HEK293 (cell line): ENCODE data around the gene CHGA.

Source experiments
- CTCF ChIA-PET: fragments of 350-600 bp; formaldehyde crosslinking; extraction: SDS; loops from one replicate; lab custom pipeline; 2021; ENCODE audit warnings: antibody characterized with exemption; lab: Yijun Ruan, JAX
- POLR2A ChIA-PET: fragments of 300-600 bp; formaldehyde crosslinking; extraction: SDS; loops from one replicate; lab custom pipeline; 2020; ENCODE audit warnings: antibody characterized with exemption, inconsistent platforms; lab: Yijun Ruan, JAX
- H3K27ac ChIP-seq: fragments of 200-500 bp; sonication (Bioruptor generic); 2 replicates; pipeline ENCODE4 v1.5.1; 2014; ENCODE audit warnings: low read depth, low read length, control low read depth, inconsistent platforms; ENCODE audit errors: extremely low read depth
- H3K36me3 ChIP-seq, 2 experiments: fragments of 200-500 bp in 1 of 2; sonication (Bioruptor generic) in 1 of 2; 1 replicate in 1 of 2; 2 replicates in 1 of 2; pipeline ENCODE4 v1.5.1; 2014 to 2017; ENCODE audit warnings: inconsistent platforms in 2 of 2, low read length in 2 of 2; ENCODE audit not compliant: control insufficient read depth in 2 of 2, insufficient read depth in 1 of 2
- H3K4me1 ChIP-seq: fragments of 200-500 bp; sonication (Bioruptor generic); 2 replicates; pipeline ENCODE4 v1.5.1; 2014; ENCODE audit warnings: mild to moderate bottlenecking, low read length, inconsistent platforms; ENCODE audit not compliant: control insufficient read depth, insufficient read depth
- H3K4me3 ChIP-seq: 2 replicates; pipeline ENCODE4 v1.5.1; 2011; ENCODE audit warnings: low read depth, mild to moderate bottlenecking, control low read depth, low read length, moderate library complexity
- H3K9me3 ChIP-seq: fragments of 200-500 bp; sonication (Bioruptor generic); 2 replicates; pipeline ENCODE4 v1.5.1; 2014; ENCODE audit warnings: low read depth, low read length, inconsistent platforms; ENCODE audit not compliant: control insufficient read depth, insufficient read depth
- GFI1B ChIP-seq: fragments of 450-650 bp; formaldehyde crosslinking; IDR thresholded peaks from 2 replicates; pipeline ENCODE4 v1.5.1; 2016; ENCODE audit warnings: missing biosample characterization, missing genetic modification characterization
- GLIS1 ChIP-seq: fragments of 450-650 bp; formaldehyde crosslinking; IDR thresholded peaks from 2 replicates; pipeline ENCODE4 v1.5.1; 2016; ENCODE audit warnings: missing biosample characterization, missing genetic modification characterization
- KLF9 ChIP-seq: fragments of 450-650 bp; formaldehyde crosslinking; IDR thresholded peaks from 2 replicates; pipeline ENCODE4 v1.5.1; 2016; ENCODE audit warnings: missing biosample characterization, missing genetic modification characterization, low read depth
- REPIN1 ChIP-seq: fragments of 450-650 bp; formaldehyde crosslinking; IDR thresholded peaks from 2 replicates; pipeline ENCODE4 v1.5.1; 2017; ENCODE audit warnings: missing biosample characterization, missing genetic modification characterization, low read depth
- SCRT1 ChIP-seq: fragments of 450-650 bp; formaldehyde crosslinking; IDR thresholded peaks from 2 replicates; pipeline ENCODE4 v1.5.1; 2016; ENCODE audit warnings: missing biosample characterization, missing genetic modification characterization, borderline replicate concordance
- SP2 ChIP-seq: fragments of 450-650 bp; formaldehyde crosslinking; IDR thresholded peaks from 2 replicates; pipeline ENCODE4 v1.5.1; 2016; ENCODE audit warnings: missing biosample characterization, missing genetic modification characterization
- WT1 ChIP-seq: fragments of 450-650 bp; formaldehyde crosslinking; IDR thresholded peaks from 2 replicates; pipeline ENCODE4 v1.5.1; 2016; ENCODE audit warnings: missing biosample characterization, missing genetic modification characterization
- ZBTB48 ChIP-seq: fragments of 450-650 bp; formaldehyde crosslinking; IDR thresholded peaks from 2 replicates; pipeline ENCODE4 v1.5.1; 2016; ENCODE audit warnings: missing biosample characterization, missing genetic modification characterization
- ZFP3 ChIP-seq: fragments of 450-650 bp; formaldehyde crosslinking; IDR thresholded peaks from 2 replicates; pipeline ENCODE4 v1.5.1; 2016; ENCODE audit warnings: low read depth, missing biosample characterization, missing genetic modification characterization
- ZNF16 ChIP-seq: fragments of 450-650 bp; formaldehyde crosslinking; IDR thresholded peaks from 2 replicates; pipeline ENCODE4 v1.5.1; 2016; ENCODE audit warnings: low read depth, missing biosample characterization, missing genetic modification characterization
- ZNF221 ChIP-seq: fragments of 450-650 bp; formaldehyde crosslinking; IDR thresholded peaks from 2 replicates; pipeline ENCODE4 v1.5.1; 2017; ENCODE audit warnings: missing biosample characterization, missing genetic modification characterization, borderline replicate concordance
- ZNF324 ChIP-seq: fragments of 450-650 bp; formaldehyde crosslinking; IDR thresholded peaks from 2 replicates; pipeline ENCODE4 v1.5.1; 2016; ENCODE audit warnings: missing biosample characterization, missing genetic modification characterization
- ZNF366 ChIP-seq: fragments of 450-650 bp; formaldehyde crosslinking; conservative IDR thresholded peaks from 2 replicates; pipeline ENCODE4 v1.5.1; 2016; ENCODE audit warnings: missing biosample characterization, missing genetic modification characterization
- ZNF510 ChIP-seq: fragments of 450-650 bp; formaldehyde crosslinking; IDR thresholded peaks from 2 replicates; pipeline ENCODE4 v1.5.1; 2018; ENCODE audit warnings: mild to moderate bottlenecking, missing genetic modification characterization, missing biosample characterization; ENCODE audit not compliant: insufficient replicate concordance
- ZNF561 ChIP-seq: fragments of 450-650 bp; IDR thresholded peaks from 2 replicates; pipeline ENCODE4 v1.5.1; 2018; ENCODE audit warnings: missing biosample characterization, missing genetic modification characterization, borderline replicate concordance
- ZNF585B ChIP-seq: fragments of 450-650 bp; formaldehyde crosslinking; IDR thresholded peaks from 2 replicates; pipeline ENCODE4 v1.5.1; 2016; ENCODE audit warnings: missing biosample characterization, missing genetic modification characterization
- ZNF626 ChIP-seq: fragments of 450-650 bp; sonication (Bioruptor Pico); formaldehyde crosslinking; IDR thresholded peaks from 2 replicates; pipeline ENCODE4 v1.5.1; 2018; ENCODE audit warnings: missing biosample characterization, missing genetic modification characterization, inconsistent platforms
- ZNF629 ChIP-seq: fragments of 450-650 bp; formaldehyde crosslinking; IDR thresholded peaks from 2 replicates; pipeline ENCODE4 v1.5.1; 2017; ENCODE audit warnings: missing biosample characterization, missing genetic modification characterization
- ZNF645 ChIP-seq: fragments of 450-650 bp; formaldehyde crosslinking; IDR thresholded peaks from 2 replicates; pipeline ENCODE4; 2016; ENCODE audit warnings: missing biosample characterization, missing genetic modification characterization
- ZNF747 ChIP-seq: fragments of 450-650 bp; formaldehyde crosslinking; IDR thresholded peaks from 2 replicates; pipeline ENCODE4 v1.5.1; 2016; ENCODE audit warnings: missing biosample characterization, missing genetic modification characterization
- ZSCAN18 ChIP-seq: fragments of 450-650 bp; formaldehyde crosslinking; IDR thresholded peaks from 2 replicates; pipeline ENCODE4 v1.5.1; 2016; ENCODE audit warnings: missing biosample characterization, missing genetic modification characterization
- ZSCAN23 ChIP-seq: fragments of 450-650 bp; formaldehyde crosslinking; IDR thresholded peaks from 2 replicates; pipeline ENCODE4 v1.5.1; 2016; ENCODE audit warnings: missing biosample characterization, missing genetic modification characterization
- ZSCAN30 ChIP-seq: fragments of 450-650 bp; IDR thresholded peaks from 2 replicates; pipeline ENCODE4 v1.5.1; 2018; ENCODE audit warnings: missing biosample characterization, mild to moderate bottlenecking, missing genetic modification characterization, moderate library complexity
- TF ChIP-seq, protein P1 (sequence below): fragments of 450-650 bp; formaldehyde crosslinking; IDR thresholded peaks from 2 replicates; pipeline ENCODE4 v1.5.0; 2017; ENCODE audit warnings: missing biosample characterization, missing genetic modification characterization, borderline replicate concordance

Gene CHGA

DNA sequence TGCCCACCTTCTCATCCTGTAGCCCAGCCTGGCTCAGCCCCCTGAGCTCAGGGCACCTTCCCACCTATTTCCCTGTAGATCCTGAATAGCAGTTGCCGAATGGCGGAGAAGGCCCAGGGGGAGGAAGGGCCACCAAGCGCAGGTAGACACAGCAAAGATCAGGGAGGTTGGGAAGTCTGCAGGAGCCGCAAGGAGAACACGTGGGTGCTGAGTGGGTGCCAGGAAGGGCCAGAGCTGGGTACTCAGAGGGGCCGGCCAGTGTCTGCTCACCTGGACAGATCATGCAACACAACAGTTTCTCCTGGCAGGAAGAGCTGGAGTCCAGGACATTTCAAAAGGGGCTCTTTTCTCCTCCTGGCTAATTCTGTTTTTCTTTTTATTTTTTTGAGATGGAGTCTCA is 30.6 kb downstream of the CHGA start (continued):
- TF ChIP-seq WT1 (tag by site-specific recombination) (no peak), GLIS1 (tag by site-specific recombination) (no peak), SP2 (tag by site-specific recombination) (no peak)
- TF ChIP-seq, all 188 proteins: peak for 0

- no peaks in the 10 kb centered on the region for H3K4me1 ChIP-seq
- H3K9me3 ChIP-seq, result no peaks in the 10 kb centered on the region
- CTCF ChIA-PET, result interaction anchor here (1.0 to 1.7 kb wide), 5 partner anchors 20 to 183 kb away, joined by 3 to 9 read pairs (median 5); no protein-coding TSS in a partner anchor
- TF ChIP-seq ZNF585B (tag by site-specific recombination) (no peak), ZNF561 (tag by site-specific recombination) (no peak), ZBTB48 (tag by site-specific recombination) (no peak), ZNF645 (tag by site-specific recombination) (no peak), ZNF324 (tag by site-specific recombination) (no peak), SCRT1 (tag by site-specific recombination) (no peak), ZFP3 (tag by site-specific recombination) (no peak), GFI1B (no peak), ZSCAN23 (no peak), ZNF626 (no peak), ZSCAN30 (no peak), ZSCAN18 (no peak), ZNF221 (tag by site-specific recombination) (no peak), KLF9 (tag by site-specific recombination) (no peak), ZNF16 (tag by site-specific recombination) (no peak)
- TF ChIP-seq, protein P1, sequence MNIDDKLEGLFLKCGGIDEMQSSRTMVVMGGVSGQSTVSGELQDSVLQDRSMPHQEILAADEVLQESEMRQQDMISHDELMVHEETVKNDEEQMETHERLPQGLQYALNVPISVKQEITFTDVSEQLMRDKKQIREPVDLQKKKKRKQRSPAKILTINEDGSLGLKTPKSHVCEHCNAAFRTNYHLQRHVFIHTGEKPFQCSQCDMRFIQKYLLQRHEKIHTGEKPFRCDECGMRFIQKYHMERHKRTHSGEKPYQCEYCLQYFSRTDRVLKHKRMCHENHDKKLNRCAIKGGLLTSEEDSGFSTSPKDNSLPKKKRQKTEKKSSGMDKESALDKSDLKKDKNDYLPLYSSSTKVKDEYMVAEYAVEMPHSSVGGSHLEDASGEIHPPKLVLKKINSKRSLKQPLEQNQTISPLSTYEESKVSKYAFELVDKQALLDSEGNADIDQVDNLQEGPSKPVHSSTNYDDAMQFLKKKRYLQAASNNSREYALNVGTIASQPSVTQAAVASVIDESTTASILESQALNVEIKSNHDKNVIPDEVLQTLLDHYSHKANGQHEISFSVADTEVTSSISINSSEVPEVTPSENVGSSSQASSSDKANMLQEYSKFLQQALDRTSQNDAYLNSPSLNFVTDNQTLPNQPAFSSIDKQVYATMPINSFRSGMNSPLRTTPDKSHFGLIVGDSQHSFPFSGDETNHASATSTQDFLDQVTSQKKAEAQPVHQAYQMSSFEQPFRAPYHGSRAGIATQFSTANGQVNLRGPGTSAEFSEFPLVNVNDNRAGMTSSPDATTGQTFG (tag by site-specific recombination), result no peak
- H3K27ac ChIP-seq, result no peak overlapping the region
- H3K36me3 ChIP-seq, result peaks cover 4 to 43% of the 10 kb centered on the region in 2 experiments; a peak in 2 of 3 replicates
- H3K4me3 ChIP-seq, result no peak overlapping the region
- POLR2A ChIA-PET, result interaction anchor here (0.6 kb wide), 1 partner anchor 247 kb away, joined by 3 read pairs; no protein-coding TSS in a partner anchor
Observed at GRCh38 chr14:92954933-92955332, 32.0 kb downstream of the CHGA start.

DNA sequence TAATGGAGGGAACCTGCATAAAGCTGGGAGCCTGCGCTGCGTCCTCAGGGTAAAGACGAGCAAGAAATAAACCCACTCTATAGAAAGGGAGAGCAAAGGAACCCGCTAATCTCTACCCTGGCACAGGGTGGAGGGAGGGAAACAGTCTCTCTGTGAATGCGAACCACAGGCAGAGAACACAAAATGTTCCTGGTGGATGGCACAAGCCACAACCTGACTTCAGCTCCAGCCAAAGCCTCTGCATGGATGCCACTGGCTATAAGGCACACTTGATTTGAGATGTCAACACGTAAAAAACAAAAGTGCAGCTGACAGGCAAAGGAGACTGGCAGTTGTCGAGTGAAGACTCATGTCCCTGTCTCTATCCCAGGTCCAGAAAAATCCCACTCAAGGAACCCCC is 32.4 kb downstream of the CHGA start:
- Histone ChIP-seq H3K36me3 (peaks cover 4 to 39% of the 10 kb centered on the region in 2 experiments; a peak in 2 of 3 replicates), H3K9me3 (no peaks in the 10 kb centered on the region), H3K4me1 (no peaks in the 10 kb centered on the region), H3K4me3 (no peak overlapping the region), H3K27ac (no peak overlapping the region)
- ChIA-PET POLR2A (interaction anchor here (0.9 kb wide), 1 partner anchor 11 kb away, joined by 5 read pairs; no protein-coding TSS in a partner anchor), CTCF (interaction anchor here (0.5 to 1.7 kb wide), 8 partner anchors 10 to 183 kb away, joined by 3 to 9 read pairs (median 4); no protein-coding TSS in a partner anchor)
- TF ChIP-seq ZNF629 (tag by site-specific recombination) (no peak), REPIN1 (no peak), ZNF510 (tag by site-specific recombination) (no peak), ZNF366 (tag by site-specific recombination) (no peak), ZNF747 (no peak)
